Cardiac muscle cell (in vitro differentiated cells and primary cell): ENCODE measurements around the gene ALDH1L1. TPM values are rescaled to one million over a fixed set of nuclear protein-coding genes. Genes with fewer than 3 reads are reported as not detected.

Experiments used
- DNase-seq, 2 donors: peaks; one replicate each; pipeline versions ENCODE4 v3.0.0 to v3.0.0-alpha.2; 2010 to 2017; ENCODE audit warnings: low read depth in 1 of 2, low spot score in 1 of 2
- H3K27ac ChIP-seq: fragments of 200-600 bp; sonication (generic); 2 replicates; pipeline ENCODE4 v1.5.1; 2016
- H3K27me3 ChIP-seq: fragments of 200-600 bp; sonication (generic); 2 replicates; pipeline ENCODE4 v1.6.0; 2016; ENCODE audit warnings: control low read depth
- H3K36me3 ChIP-seq: fragments of 200-600 bp; sonication (generic); 2 replicates; pipeline ENCODE4 v1.5.1; 2016; ENCODE audit warnings: control low read depth
- H3K4me1 ChIP-seq: fragments of 200-600 bp; sonication (generic); 2 replicates; pipeline ENCODE4 v1.8.1; 2017; ENCODE audit warnings: low read depth, mild to moderate bottlenecking, mixed run types
- H3K4me3 ChIP-seq: fragments of 200-600 bp; sonication (generic); 2 replicates; pipeline ENCODE4 v1.5.1; 2016; ENCODE audit warnings: mild to moderate bottlenecking
- H3K9me3 ChIP-seq: fragments of 200-600 bp; sonication (generic); 2 replicates; pipeline ENCODE4 v1.5.1; 2017; ENCODE audit warnings: low read depth, mild to moderate bottlenecking, control low read depth
- CTCF ChIP-seq: IDR thresholded peaks from 2 replicates; pipeline ENCODE4 v1.5.1; 2012; ENCODE audit warnings: low read depth, mild to moderate bottlenecking, low read length
- polyA plus RNA-seq: library from polyadenylated mRNA; unstranded; fragments of >200 nt; fragmentation: Nextera tagmentation; extraction: Ambion mirVana; gene quantifications from 2 replicates; pipeline ENCODE4 v1.2.1, GENCODE V29; 2016
- total RNA-seq: library from RNA; depleted of rRNA; stranded (reverse); fragments of >200 nt; gene quantifications from 2 replicates; pipeline ENCODE4 v1.2.3, GENCODE V29; 2016

ALDH1L1 gene
- total and polyA plus RNA-seq, 2 experiments from 2014 or later, result 0.98 to 2.6 TPM

- no peaks in the 10 kb centered on the region for H3K36me3 ChIP-seq
- H3K4me3 ChIP-seq, result no peak overlapping the region
- peak in 1 of 2 donors; percentile 30 for DNase-seq
- TF ChIP-seq CTCF, result peak; percentile 36
- no peaks in the 10 kb centered on the region for H3K4me1 ChIP-seq
- H3K27me3 ChIP-seq, result no peaks in the 10 kb centered on the region
- no peaks in the 10 kb centered on the region for H3K9me3 ChIP-seq
- no peak overlapping the region for H3K27ac ChIP-seq
Observed at GRCh38 chr3:126113733-126114442, 66.5 kb downstream of the ALDH1L1 start.

GRCh38 chr3:126113238-126113555 lies 67.2 kb downstream of the ALDH1L1 start:
- no peaks in the 10 kb centered on the region for H3K9me3 ChIP-seq
- no peak overlapping the region for H3K4me3 ChIP-seq
- DNase-seq, result no peak
- TF ChIP-seq CTCF, result no peak
- H3K27ac ChIP-seq, result no peak overlapping the region
- no peaks in the 10 kb centered on the region for H3K27me3 ChIP-seq
- H3K4me1 ChIP-seq, result no peaks in the 10 kb centered on the region
- no peaks in the 10 kb centered on the region for H3K36me3 ChIP-seq

- no peak for DNase-seq
Observed at GRCh38 chr3:126112531-126113237, 67.7 kb downstream of the ALDH1L1 start.

GRCh38 chr3:126111566-126112475 lies 68.6 kb downstream of the ALDH1L1 start:
- Histone ChIP-seq H3K27ac (no peak overlapping the region), H3K4me1 (no peaks in the 10 kb centered on the region), H3K36me3 (no peaks in the 10 kb centered on the region), H3K27me3 (no peaks in the 10 kb centered on the region), H3K4me3 (no peak overlapping the region), H3K9me3 (no peaks in the 10 kb centered on the region)
- no peak for DNase-seq
- no peak for TF ChIP-seq CTCF

More at GRCh38 chr3:126112531-126113237, 67.7 kb downstream of the ALDH1L1 start:
- no peaks in the 10 kb centered on the region for H3K27me3 ChIP-seq
- no peak overlapping the region for H3K27ac ChIP-seq
- no peaks in the 10 kb centered on the region for H3K36me3 ChIP-seq
- no peak for TF ChIP-seq CTCF
- no peak overlapping the region for H3K4me3 ChIP-seq
- no peaks in the 10 kb centered on the region for H3K4me1 ChIP-seq
- no peaks in the 10 kb centered on the region for H3K9me3 ChIP-seq

GRCh38 chr3:126111126-126111551 lies 69.2 kb downstream of the ALDH1L1 start:
- Histone ChIP-seq H3K36me3 (no peaks in the 10 kb centered on the region), H3K9me3 (no peaks in the 10 kb centered on the region), H3K27ac (no peak overlapping the region), H3K27me3 (no peaks in the 10 kb centered on the region), H3K4me3 (no peak overlapping the region), H3K4me1 (no peaks in the 10 kb centered on the region)
- DNase-seq, result no peak
- no peak for TF ChIP-seq CTCF
